Gastroesophageal sphincter (tissue), 4 donors: ENCODE data around the gene PTPRC. TPM values are rescaled to one million over a fixed set of nuclear protein-coding genes. Genes with fewer than 3 reads are reported as not detected.

Experiments used
- ATAC-seq: fragments of 150-250 bp; one replicate; pipeline ENCODE4 v1.9.1; 2016; ENCODE audit warnings: mild to moderate bottlenecking, moderate library complexity
- H3K27ac ChIP-seq, 4 donors: fragments of 200-600 bp; sonication (generic) in 3 of 4; 1 replicate in 3 of 4; 2 replicates in 1 of 4; pipeline ENCODE4 v1.5.1; 2016 to 2019
- H3K27me3 ChIP-seq: fragments of 200-600 bp; sonication (generic); one replicate; pipeline ENCODE4 v1.5.1; 2019
- H3K36me3 ChIP-seq, 2 donors: fragments of 200-600 bp; sonication (generic); one replicate each; pipeline ENCODE4 v1.5.1; 2019; ENCODE audit warnings: control low read depth in 1 of 2
- H3K4me1 ChIP-seq, 3 donors: fragments of 200-600 bp; sonication (generic); 1 replicate in 2 of 3; 2 replicates in 1 of 3; pipeline ENCODE4 v1.5.1; 2016 to 2019; ENCODE audit warnings: control low read depth in 2 of 3
- H3K4me3 ChIP-seq, 2 donors: fragments of 200-600 bp; sonication (generic); one replicate each; pipeline ENCODE4 v1.5.1; 2019; ENCODE audit warnings: mild to moderate bottlenecking in 1 of 2, moderate library complexity in 1 of 2
- H3K9me3 ChIP-seq, 3 donors: fragments of 200-600 bp; sonication (generic); one replicate each; pipeline ENCODE4 v1.5.1; 2017 to 2019; ENCODE audit warnings: control low read depth in 2 of 3
- EP300 ChIP-seq: sonication (generic); formaldehyde crosslinking; IDR thresholded peaks from one replicate; pipeline ENCODE4 v1.6.1; 2017; ENCODE audit warnings: antibody characterized with exemption, mild to moderate bottlenecking
- POLR2A ChIP-seq, 2 donors: fragments of 450-650 bp; IDR thresholded peaks; one replicate each; pipeline ENCODE4 v1.6.1; 2017; ENCODE audit warnings: antibody characterized with exemption in 2 of 2, mild to moderate bottlenecking in 2 of 2, moderate library complexity in 1 of 2
- POLR2AphosphoS5 ChIP-seq: sonication (generic); formaldehyde crosslinking; IDR thresholded peaks from one replicate; pipeline ENCODE4 v1.6.1; 2017; ENCODE audit warnings: antibody characterized with exemption
- WGBS, 2 donors: methylation state at CpG; one replicate each; pipeline ENCODE4 v1.1.5; 2018; ENCODE audit warnings: low coverage in 1 of 2; 5-methylcytosine and 5-hydroxymethylcytosine counted together
- total RNA-seq, 4 donors: library from RNA; depleted of rRNA; stranded (reverse); fragments of >200 nt; gene quantifications; one replicate each; pipeline ENCODE4 v1.1.0, GENCODE V29; 2016
- TF ChIP-seq, protein P1 (sequence below), 4 experiments: fragments of 200-600 bp in 2 of 4; fragments of 450-650 bp in 2 of 4; sonication (generic) in 1 of 4; IDR thresholded peaks; one replicate each; pipeline ENCODE4 v1.5.1; 2017 to 2019; ENCODE audit warnings: antibody characterized with exemption in 4 of 4, mild to moderate bottlenecking in 2 of 4, moderate library complexity in 2 of 4

The PTPRC gene
- total RNA-seq, 4 donors from 2014 or later = 5.0 to 31.9 (median 12.9) TPM

DNA sequence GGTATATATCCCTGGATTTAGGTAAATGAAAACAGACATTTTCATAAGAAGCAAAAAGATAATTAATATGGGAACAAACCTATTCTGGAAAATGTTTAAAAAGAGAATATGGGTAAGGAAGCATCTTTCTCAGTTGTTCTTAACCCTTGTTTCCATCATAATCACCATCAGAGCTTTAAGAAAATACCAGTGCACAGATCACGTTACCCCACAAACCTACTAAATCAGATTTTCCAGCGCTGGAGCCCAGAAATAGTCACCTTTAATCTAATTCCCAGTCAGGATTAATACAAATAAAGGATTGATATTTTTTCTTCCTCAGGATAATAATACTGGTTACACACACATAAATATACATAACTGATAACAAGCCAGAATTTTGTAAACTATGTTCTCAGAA is 44.6 kb downstream of the PTPRC start:
- Histone ChIP-seq H3K4me3 (no peak overlapping the region), H3K9me3 (no peaks in the 10 kb centered on the region), H3K36me3 (no peaks in the 10 kb centered on the region), H3K4me1 (no peaks in the 10 kb centered on the region), H3K27me3 (no peaks in the 10 kb centered on the region), H3K27ac (no peak overlapping the region)
- TF ChIP-seq POLR2AphosphoS5 = no peak
- WGBS, 2 donors = 51 to 86% methylated on average over 2 of the region's 2 CpGs
- ATAC-seq = no peak

DNA sequence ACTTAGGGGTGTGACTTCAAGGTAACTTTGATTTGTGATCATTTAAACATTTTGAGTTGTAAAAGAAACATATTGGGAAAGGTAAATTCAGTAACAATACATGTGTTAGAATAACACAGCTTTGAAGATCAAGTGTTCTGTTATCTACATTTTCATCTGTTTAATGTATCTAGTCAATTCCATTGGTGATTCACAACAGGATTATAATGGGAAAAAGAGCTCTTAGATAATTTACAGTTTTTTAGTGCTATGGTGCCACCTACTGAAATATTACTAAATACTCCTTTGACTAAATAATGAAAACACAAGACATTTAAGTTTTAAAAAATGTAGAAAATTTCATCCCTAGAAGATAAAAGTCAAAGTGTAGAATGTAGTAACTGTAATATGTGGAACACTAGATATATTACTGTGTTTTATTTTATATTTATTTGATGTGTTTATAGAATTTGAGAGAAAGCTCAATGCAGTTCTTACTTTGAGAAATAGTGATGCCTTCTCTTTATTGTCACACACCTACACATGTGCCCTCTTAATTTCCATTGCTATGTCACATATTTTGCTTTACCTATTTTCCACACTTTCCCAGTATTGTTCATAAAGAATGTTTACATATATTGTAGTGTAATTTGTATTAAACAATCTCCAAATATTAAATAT is 47.4 kb downstream of the PTPRC start:
- Histone ChIP-seq H3K9me3 (no peaks in the 10 kb centered on the region), H3K27ac (no peak overlapping the region), H3K4me1 (no peaks in the 10 kb centered on the region), H3K36me3 (no peaks in the 10 kb centered on the region), H3K4me3 (no peak overlapping the region), H3K27me3 (no peaks in the 10 kb centered on the region)
- TF ChIP-seq, protein P1, sequence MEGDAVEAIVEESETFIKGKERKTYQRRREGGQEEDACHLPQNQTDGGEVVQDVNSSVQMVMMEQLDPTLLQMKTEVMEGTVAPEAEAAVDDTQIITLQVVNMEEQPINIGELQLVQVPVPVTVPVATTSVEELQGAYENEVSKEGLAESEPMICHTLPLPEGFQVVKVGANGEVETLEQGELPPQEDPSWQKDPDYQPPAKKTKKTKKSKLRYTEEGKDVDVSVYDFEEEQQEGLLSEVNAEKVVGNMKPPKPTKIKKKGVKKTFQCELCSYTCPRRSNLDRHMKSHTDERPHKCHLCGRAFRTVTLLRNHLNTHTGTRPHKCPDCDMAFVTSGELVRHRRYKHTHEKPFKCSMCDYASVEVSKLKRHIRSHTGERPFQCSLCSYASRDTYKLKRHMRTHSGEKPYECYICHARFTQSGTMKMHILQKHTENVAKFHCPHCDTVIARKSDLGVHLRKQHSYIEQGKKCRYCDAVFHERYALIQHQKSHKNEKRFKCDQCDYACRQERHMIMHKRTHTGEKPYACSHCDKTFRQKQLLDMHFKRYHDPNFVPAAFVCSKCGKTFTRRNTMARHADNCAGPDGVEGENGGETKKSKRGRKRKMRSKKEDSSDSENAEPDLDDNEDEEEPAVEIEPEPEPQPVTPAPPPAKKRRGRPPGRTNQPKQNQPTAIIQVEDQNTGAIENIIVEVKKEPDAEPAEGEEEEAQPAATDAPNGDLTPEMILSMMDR (IDR thresholded peaks at IDR 0.05) = no peak
- TF ChIP-seq POLR2AphosphoS5 (no peak), POLR2A (IDR thresholded peaks at IDR 0.05) (no peak), EP300 (no peak)
- ATAC-seq = no peak

DNA sequence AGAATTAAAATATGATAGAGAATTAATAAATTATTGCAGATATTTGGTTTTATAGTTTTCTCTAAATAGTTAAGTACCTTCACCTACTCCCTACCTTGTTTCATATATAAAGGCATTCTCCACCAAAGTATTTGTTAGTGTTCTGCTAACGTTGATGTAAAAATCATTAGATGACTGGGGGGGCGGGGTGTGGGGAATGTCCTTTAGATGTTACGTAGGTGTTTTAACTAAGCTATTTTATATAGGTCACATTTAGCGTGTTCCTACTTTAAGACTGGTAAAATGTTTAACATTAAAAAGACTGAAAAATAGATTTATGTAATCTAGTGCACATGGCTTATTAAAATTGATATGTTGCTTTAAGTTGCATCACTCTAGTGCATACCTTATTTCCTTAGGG is 48.6 kb downstream of the PTPRC start:
- Histone ChIP-seq H3K9me3 (no peaks in the 10 kb centered on the region), H3K27ac (no peak overlapping the region), H3K4me3 (no peak overlapping the region), H3K27me3 (no peaks in the 10 kb centered on the region), H3K4me1 (no peaks in the 10 kb centered on the region), H3K36me3 (no peaks in the 10 kb centered on the region)
- 65 to 70% methylated on average over 4 of the region's 4 CpGs for WGBS, 2 donors
- TF ChIP-seq EP300 (no peak), POLR2A (IDR thresholded peaks at IDR 0.05) (no peak), POLR2AphosphoS5 (no peak)
- TF ChIP-seq, protein P1 (IDR thresholded peaks at IDR 0.05) = no peak
- no peak for ATAC-seq

DNA sequence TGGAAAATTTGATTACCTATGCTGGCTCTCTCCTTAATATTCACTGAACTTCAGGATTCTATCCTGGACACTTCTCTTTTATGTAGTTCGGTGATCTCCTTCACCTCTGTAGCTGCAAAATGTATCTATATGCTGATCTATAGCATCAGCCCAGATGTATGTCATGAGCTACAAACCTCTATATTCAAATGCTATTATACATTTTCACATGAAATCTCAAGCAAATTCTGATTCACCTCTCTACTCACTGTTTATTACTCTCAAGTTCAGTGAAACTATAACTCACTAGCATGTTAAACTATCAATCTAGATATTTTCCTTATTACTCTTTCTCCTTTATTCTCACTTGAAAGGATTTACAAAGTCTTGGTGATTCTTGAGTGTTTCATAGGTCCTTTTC is 52.2 kb downstream of the PTPRC start:
- no peak for ATAC-seq
- WGBS, 2 donors = 100% methylated on average over 1 of the region's 1 CpG; no CpG with 5 or more reads in 1 of the 2 donors
- Histone ChIP-seq H3K27ac (no peak overlapping the region), H3K4me3 (no peak overlapping the region), H3K9me3 (no peaks in the 10 kb centered on the region), H3K27me3 (no peaks in the 10 kb centered on the region), H3K36me3 (no peaks in the 10 kb centered on the region), H3K4me1 (no peaks in the 10 kb centered on the region)
- TF ChIP-seq, protein P1 (IDR thresholded peaks at IDR 0.05) = no peak
- no peak for TF ChIP-seq EP300
- TF ChIP-seq POLR2AphosphoS5 = no peak
- TF ChIP-seq POLR2A (IDR thresholded peaks at IDR 0.05) = no peak

DNA sequence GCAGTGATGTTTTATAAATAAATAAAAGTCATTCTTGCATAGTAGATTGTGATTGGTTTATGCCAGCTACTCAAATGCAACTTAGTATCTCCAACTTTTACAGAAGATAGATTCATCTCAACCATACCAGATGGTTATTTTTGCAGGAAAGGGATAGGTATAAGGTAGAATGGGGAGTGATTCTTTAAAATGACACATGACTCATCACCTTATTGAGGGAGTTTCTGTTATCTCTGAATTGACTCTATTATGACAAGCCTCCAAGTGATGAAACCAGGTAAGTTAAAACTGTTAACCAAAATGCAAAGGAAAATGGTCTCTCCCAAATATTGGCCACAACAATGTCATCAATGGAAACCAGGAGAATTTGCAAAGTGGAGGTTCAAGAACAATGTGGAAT is 54.5 kb downstream of the PTPRC start:
- Histone ChIP-seq H3K27ac (no peak overlapping the region), H3K4me1 (no peaks in the 10 kb centered on the region), H3K27me3 (no peaks in the 10 kb centered on the region), H3K9me3 (no peaks in the 10 kb centered on the region), H3K4me3 (no peak overlapping the region), H3K36me3 (no peaks in the 10 kb centered on the region)
- TF ChIP-seq POLR2A (IDR thresholded peaks at IDR 0.05) (no peak), EP300 (no peak), POLR2AphosphoS5 (no peak)
- TF ChIP-seq, protein P1 (IDR thresholded peaks at IDR 0.05) = no peak
- ATAC-seq = no peak
